Measurements from ENCODE around the gene SMURF2. TPM values are rescaled to one million over a fixed set of nuclear protein-coding genes. Genes with fewer than 3 reads are reported as not detected.

Gene SMURF2
- total RNA-seq (10 to 100 TPM; 17.0 to 35.7 (median 32.1) TPM), polyA plus RNA-seq (1 to 10 TPM; 8.8 to 9.6 TPM), total RNA-seq (63.8 reads per million, percentile 76 among the genes with 10 or more reads in this experiment)

DNA sequence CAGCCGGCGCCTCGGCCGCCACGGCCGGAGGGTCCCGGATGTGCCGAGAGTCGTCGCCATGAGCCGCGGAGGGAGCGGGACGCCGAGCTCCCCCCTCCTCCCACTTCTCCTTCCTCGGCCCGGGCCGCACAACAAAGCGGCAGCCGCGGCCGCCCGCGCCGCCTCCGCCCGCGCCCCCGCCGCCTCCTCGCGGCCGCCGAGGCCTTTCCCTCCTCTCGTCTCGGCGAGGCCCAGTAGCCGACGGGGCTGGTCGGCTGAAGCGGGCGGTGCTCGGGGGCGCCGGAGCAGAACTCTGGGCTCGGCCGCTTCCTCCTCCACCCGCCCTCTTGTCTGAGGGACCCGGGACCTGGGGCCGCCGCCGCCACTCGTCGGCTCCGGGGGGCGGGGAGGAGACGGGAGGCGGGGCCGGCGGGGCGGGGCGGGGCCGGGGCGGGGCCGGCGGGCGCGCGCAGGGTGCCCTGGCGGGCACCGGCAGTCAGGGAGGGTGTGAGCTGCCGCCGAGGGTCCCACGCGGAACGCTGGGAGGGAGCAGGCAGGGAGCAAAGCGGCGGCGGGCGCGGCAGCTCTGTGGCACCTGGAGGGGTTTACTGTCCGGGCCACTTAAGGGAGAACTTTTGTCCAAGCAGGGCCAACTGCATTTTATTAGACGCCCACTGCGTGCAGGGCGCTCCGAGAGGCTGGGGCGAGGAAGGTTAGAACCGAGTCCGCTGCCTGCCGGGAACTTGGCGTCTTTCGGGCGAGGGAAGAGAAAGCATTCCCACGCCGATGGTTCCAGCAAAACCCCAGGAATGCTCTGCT, at the start of gene SMURF2:
Gene SMURF2, minus strand, starts transcription at position 332 of the 798 bp plus-strand sequence. CDS start 427 bp downstream, outside the sequence.
- H3K4me3 ChIP-seq (ENCODE audit: low read length) = peak within 1 kb of the TSS; percentile 77
- H3K27me3 ChIP-seq (ENCODE audit: control insufficient read depth in 2 of 2, insufficient read depth in 2 of 2, low read length in 2 of 2) = no peaks in the 10 kb centered on the region
- no peaks in the 10 kb centered on the region for H3K9me3 ChIP-seq (ENCODE audit: control insufficient read depth in 2 of 3, low read length in 3 of 3)
- DNase-seq (peak; percentile 72 to 84 (median 80)), ATAC-seq (peak; percentile 96)
- H3K36me3 ChIP-seq (ENCODE audit: control insufficient read depth in 2 of 3, insufficient read depth in 3 of 3, low read length in 3 of 3) = no peaks in the 10 kb centered on the region
- Mint-ChIP-seq H3K36me3 (peaks cover 0 to 7% (median 0%) of the 10 kb centered on the region in 5 donors), H3K4me3 (peak within 1 kb of the TSS; percentile 87 to 99 (median 98)), H3K27me3 (no peaks in the 10 kb centered on the region), H3K4me1 (peaks cover 28 to 42% (median 34%) of the 10 kb centered on the region in 7 donors), H3K9me3 (no peaks in the 10 kb centered on the region), H3K27ac (peak within 1 kb of the TSS; percentile 85 to 96 (median 95))
- peak within 1 kb of the TSS; percentile 72 for H3K27ac ChIP-seq (ENCODE audit: low read depth, low read length)
- ChIA-PET POLR2A (interaction anchor here (0.6 to 2.7 kb wide), 6 partner anchors 44 to 341 kb away, joined by 3 to 22 read pairs (median 4); partner anchors contain the start of genes CEP95 and DDX5), CTCF (interaction anchor here (0.5 kb wide), 1 partner anchor 73 kb away, joined by 3 read pairs; no protein-coding TSS in a partner anchor)
- peaks cover 12 to 18% of the 10 kb centered on the region in 2 donors for H3K4me1 ChIP-seq (ENCODE audit: control insufficient read depth in 2 of 2, insufficient read depth in 2 of 2, low read length in 2 of 2)
- intact Hi-C loops (cut with micrococcal nuclease) = loop anchor here (1.0 to 5.0 kb wide), 11 partner anchors 13 to 820 kb away; partner anchors contain the start of genes CEP95 (in 2 of the 2), DDX5 (in 2 of the 2), GNA13 (in 1 of the 2) and SMARCD2 (in 1 of the 2)

DNA sequence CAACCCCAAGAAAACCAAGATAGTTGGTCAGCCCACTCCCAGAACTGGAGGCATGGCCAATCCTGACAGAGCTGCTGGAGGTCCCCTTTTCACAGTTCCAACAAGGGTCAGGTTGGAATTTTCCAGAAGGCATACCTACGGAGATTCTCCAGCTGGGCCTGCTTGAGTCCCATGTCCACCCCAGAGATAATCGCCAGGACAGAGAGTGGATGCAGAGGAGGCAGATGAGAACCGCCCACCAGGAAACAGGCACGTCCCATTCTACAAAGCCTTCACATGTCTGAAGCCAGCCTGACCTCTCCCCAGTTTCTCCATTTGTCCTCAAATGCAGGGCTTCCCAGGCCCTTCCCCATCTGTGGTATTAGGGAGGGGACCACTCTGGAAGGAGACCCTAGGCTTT, 47.4 kb upstream of the SMURF2 start:
- Histone ChIP-seq H3K27ac (ENCODE audit: low read depth, low read length) (peak overlapping the region; percentile 58), H3K4me3 (ENCODE audit: low read length) (peak overlapping the region; percentile 11), H3K4me1 (ENCODE audit: control insufficient read depth in 2 of 2, insufficient read depth in 2 of 2, low read length in 2 of 2) (peaks cover 44 to 48% of the 10 kb centered on the region in 2 donors), H3K36me3 (ENCODE audit: control insufficient read depth in 2 of 3, insufficient read depth in 3 of 3, low read length in 3 of 3) (no peaks in the 10 kb centered on the region), H3K9me3 (ENCODE audit: control insufficient read depth in 2 of 3, low read length in 3 of 3) (no peaks in the 10 kb centered on the region), H3K27me3 (ENCODE audit: control insufficient read depth in 2 of 2, insufficient read depth in 2 of 2, low read length in 2 of 2) (no peaks in the 10 kb centered on the region)
- Mint-ChIP-seq H3K27ac (peak overlapping the region; percentile 78 to 92 (median 87)), H3K9me3 (peaks cover 0 to 2% (median 0%) of the 10 kb centered on the region in 11 donors), H3K36me3 (no peaks in the 10 kb centered on the region), H3K4me3 (peak overlapping the region; percentile 55 to 80 (median 72)), H3K4me1 (peaks cover 46 to 83% (median 72%) of the 10 kb centered on the region in 7 donors), H3K27me3 (peaks cover 0 to 6% (median 0%) of the 10 kb centered on the region in 5 donors)
- no peak for DNase-seq
- intact Hi-C loops (cut with micrococcal nuclease) = loop anchor here (2.0 to 5.0 kb wide), 2 partner anchors 47 kb away; partner anchors contain the start of gene SMURF2 (in 2 of the 2)
- CTCF ChIA-PET = interaction anchor here (0.7 to 1.3 kb wide), 2 partner anchors 27 to 289 kb away, joined by 4 to 7 read pairs; no protein-coding TSS in a partner anchor
- no peak for ATAC-seq
- POLR2A ChIA-PET = interaction anchor here (1.4 to 2.1 kb wide), 4 partner anchors 26 to 203 kb away, joined by 4 to 14 read pairs (median 9); partner anchors contain the start of genes CEP95, DDX5 and SMURF2

DNA sequence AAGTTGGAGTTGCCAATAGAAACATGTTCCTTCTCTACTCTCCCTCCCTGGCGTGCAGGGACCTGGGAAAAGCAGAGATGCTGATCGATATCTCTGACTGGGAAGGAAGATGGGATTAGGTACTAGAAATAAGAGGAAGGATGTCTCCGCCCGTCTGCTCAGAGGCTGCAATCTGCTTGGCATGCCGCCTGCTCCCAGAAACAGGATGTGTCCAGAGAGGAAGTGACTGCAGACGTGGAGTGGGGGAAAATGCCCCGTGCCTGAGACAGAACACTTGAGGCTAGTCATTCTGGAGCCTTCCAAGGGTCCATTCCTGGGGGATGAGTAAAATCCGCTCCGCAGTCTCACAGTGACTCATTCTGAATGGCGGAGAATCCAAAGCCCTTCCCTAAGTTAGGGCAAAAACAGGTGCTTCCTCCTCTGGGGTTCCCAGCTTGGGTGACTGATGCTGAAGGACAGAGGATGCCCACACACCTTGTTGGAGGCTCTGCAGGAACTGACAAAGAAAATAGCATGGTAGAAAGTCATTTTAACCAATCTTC, 45.0 kb upstream of the SMURF2 start:
- ChIA-PET CTCF (no interaction called here), POLR2A (no interaction called here)
- peak overlapping the region in 5 of 10 donors; percentile 11 to 30 (median 23) for H3K4me3 Mint-ChIP-seq
- no peak for ATAC-seq
- Histone ChIP-seq H3K27me3 (ENCODE audit: control insufficient read depth in 2 of 2, insufficient read depth in 2 of 2, low read length in 2 of 2) (no peaks in the 10 kb centered on the region), H3K36me3 (ENCODE audit: control insufficient read depth in 2 of 3, insufficient read depth in 3 of 3, low read length in 3 of 3) (no peaks in the 10 kb centered on the region), H3K27ac (ENCODE audit: low read depth, low read length) (no peak overlapping the region), H3K4me3 (ENCODE audit: low read length) (no peak overlapping the region), H3K9me3 (ENCODE audit: control insufficient read depth in 2 of 3, low read length in 3 of 3) (no peaks in the 10 kb centered on the region), H3K4me1 (ENCODE audit: control insufficient read depth in 2 of 2, insufficient read depth in 2 of 2, low read length in 2 of 2) (peaks cover 24 to 33% of the 10 kb centered on the region in 2 donors)
- peaks cover 0 to 6% (median 0%) of the 10 kb centered on the region in 5 donors for H3K27me3 Mint-ChIP-seq
- peaks cover 35 to 59% (median 52%) of the 10 kb centered on the region in 7 donors for H3K4me1 Mint-ChIP-seq
- DNase-seq = no peak
- H3K36me3 Mint-ChIP-seq = no peaks in the 10 kb centered on the region
- peaks cover 0 to 7% (median 0%) of the 10 kb centered on the region in 11 donors for H3K9me3 Mint-ChIP-seq
- H3K27ac Mint-ChIP-seq = peak overlapping the region in 8 of 9 donors; percentile 0 to 65 (median 31)
- intact Hi-C loops (cut with micrococcal nuclease) = loop anchor here in 1 of 2 donors (5.0 kb wide), 1 partner anchor 45 kb away; the partner anchor contains the start of gene SMURF2

DNA sequence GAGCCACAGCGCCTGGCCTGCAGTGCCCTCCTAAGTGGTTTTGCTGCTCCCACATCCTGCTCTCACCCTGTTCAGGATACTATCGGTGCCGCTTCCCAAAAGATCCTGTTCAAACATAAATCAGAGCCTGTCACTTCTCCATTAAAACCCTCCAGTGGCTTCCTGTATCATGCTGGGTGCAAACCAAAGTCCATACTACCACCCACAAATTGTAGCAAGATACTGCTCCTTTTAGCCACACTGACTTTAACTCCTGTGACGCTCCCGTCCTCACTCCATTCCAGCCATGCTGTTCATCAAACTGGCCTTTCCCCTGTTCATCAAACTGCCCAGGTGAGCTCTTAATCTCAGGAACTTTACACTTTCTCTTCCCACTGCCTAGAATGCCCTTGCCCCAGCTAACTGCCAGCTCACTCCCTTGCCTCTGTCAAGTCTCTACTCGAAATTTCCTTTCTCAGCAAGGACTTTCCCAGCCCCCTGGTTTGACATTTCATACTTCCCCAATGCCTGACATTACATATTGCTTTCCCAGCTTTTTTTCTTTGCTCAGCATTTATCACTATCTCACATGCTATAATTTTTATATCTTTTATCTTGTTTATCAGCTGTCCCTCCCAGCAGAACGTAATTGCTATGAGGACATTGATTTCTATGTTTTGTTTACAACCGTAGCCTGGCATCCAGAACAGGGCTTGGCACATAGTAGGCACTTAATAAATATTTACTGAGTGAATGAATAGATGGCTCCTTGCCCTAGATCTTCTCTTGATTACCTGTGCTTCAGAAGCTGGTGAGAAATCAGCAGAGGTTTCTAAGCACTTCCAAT, 44.3 kb upstream of the SMURF2 start:
- intact Hi-C loops (cut with micrococcal nuclease) = loop anchor here in 1 of 2 donors (5.0 kb wide), 1 partner anchor 44 kb away; the partner anchor contains the start of gene SMURF2
- H3K36me3 ChIP-seq (ENCODE audit: control insufficient read depth in 2 of 3, insufficient read depth in 3 of 3, low read length in 3 of 3) = no peaks in the 10 kb centered on the region
- no peak overlapping the region for H3K4me3 ChIP-seq (ENCODE audit: low read length)
- Mint-ChIP-seq H3K9me3 (peaks cover 0 to 7% (median 0%) of the 10 kb centered on the region in 11 donors), H3K27me3 (peaks cover 0 to 6% (median 0%) of the 10 kb centered on the region in 5 donors), H3K4me1 (peaks cover 35 to 53% (median 47%) of the 10 kb centered on the region in 7 donors), H3K27ac (peak overlapping the region in 5 of 9 donors; percentile 0 to 65 (median 44)), H3K4me3 (no peak overlapping the region), H3K36me3 (no peaks in the 10 kb centered on the region)
- H3K9me3 ChIP-seq (ENCODE audit: control insufficient read depth in 2 of 3, low read length in 3 of 3) = no peaks in the 10 kb centered on the region
- peaks cover 21 to 33% of the 10 kb centered on the region in 2 donors for H3K4me1 ChIP-seq (ENCODE audit: control insufficient read depth in 2 of 2, insufficient read depth in 2 of 2, low read length in 2 of 2)
- ChIA-PET POLR2A (no interaction called here), CTCF (no interaction called here)
- DNase-seq = no peak
- ATAC-seq = no peak
- no peak overlapping the region for H3K27ac ChIP-seq (ENCODE audit: low read depth, low read length)
- H3K27me3 ChIP-seq (ENCODE audit: control insufficient read depth in 2 of 2, insufficient read depth in 2 of 2, low read length in 2 of 2) = no peaks in the 10 kb centered on the region

DNA sequence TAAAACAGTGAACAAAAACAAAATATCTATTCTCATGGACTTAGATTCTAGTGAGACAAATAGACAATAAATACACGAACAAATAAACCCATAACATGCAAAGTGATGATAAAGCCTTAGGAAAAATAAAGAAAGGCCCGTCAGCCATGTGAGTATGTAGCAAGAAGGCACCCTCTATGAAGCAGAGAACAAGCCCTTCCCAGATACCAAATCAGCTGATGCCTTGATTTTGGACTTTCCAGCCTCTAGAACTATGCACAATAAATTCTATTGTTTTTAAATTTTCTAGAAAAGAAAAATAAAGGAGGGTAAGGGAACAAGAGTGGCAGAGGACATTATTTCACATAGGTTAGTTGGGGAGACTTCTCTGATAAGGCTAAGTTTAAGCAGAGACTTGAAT, 40.7 kb upstream of the SMURF2 start:
- peaks cover 0 to 15% (median 0%) of the 10 kb centered on the region in 5 donors for H3K27me3 Mint-ChIP-seq
- intact Hi-C loops (cut with micrococcal nuclease) = no loop called here
- peaks cover 0 to 10% of the 10 kb centered on the region in 2 donors for H3K4me1 ChIP-seq (ENCODE audit: control insufficient read depth in 2 of 2, insufficient read depth in 2 of 2, low read length in 2 of 2)

More for the DNA sequence above, 40.7 kb upstream of the SMURF2 start:
- CTCF ChIA-PET = interaction anchor here (0.6 kb wide), 1 partner anchor 622 kb away, joined by 8 read pairs; no protein-coding TSS in a partner anchor
- H3K4me3 ChIP-seq (ENCODE audit: low read length) = no peak overlapping the region
- H3K9me3 ChIP-seq (ENCODE audit: control insufficient read depth in 2 of 3, low read length in 3 of 3) = no peaks in the 10 kb centered on the region
- POLR2A ChIA-PET = interaction anchor here (0.6 kb wide), 1 partner anchor 254 kb away, joined by 3 read pairs; no protein-coding TSS in a partner anchor
- Mint-ChIP-seq H3K4me1 (peaks cover 11 to 25% (median 18%) of the 10 kb centered on the region in 7 donors), H3K9me3 (peaks cover 0 to 7% (median 0%) of the 10 kb centered on the region in 11 donors), H3K4me3 (no peak overlapping the region), H3K27ac (peak overlapping the region in 1 of 9 donors; percentile 1), H3K36me3 (no peaks in the 10 kb centered on the region)
- ATAC-seq (no peak), DNase-seq (no peak)
- no peaks in the 10 kb centered on the region for H3K27me3 ChIP-seq (ENCODE audit: control insufficient read depth in 2 of 2, insufficient read depth in 2 of 2, low read length in 2 of 2)
- no peak overlapping the region for H3K27ac ChIP-seq (ENCODE audit: low read depth, low read length)
- no peaks in the 10 kb centered on the region for H3K36me3 ChIP-seq (ENCODE audit: control insufficient read depth in 2 of 3, insufficient read depth in 3 of 3, low read length in 3 of 3)

All from naive thymus-derived CD4-positive, alpha-beta T cell (primary cell).